OCI-LY3 (cell line): ENCODE results near the gene SRP9.

Source experiments
- CTCF ChIP-seq: fragments of 200-600, 300-600 bp; sonication (generic); IDR thresholded peaks from 2 replicates; pipeline ENCODE4 v1.5.1; 2014; ENCODE audit warnings: antibody characterized with exemption, low read length, low read depth
- EZH2phosphoT487 ChIP-seq: fragments of 200-600 bp; shearing (Covaris generic); IDR thresholded peaks from 2 replicates; pipeline ENCODE4 v1.6.1; 2018; ENCODE audit warnings: antibody characterized with exemption, mixed run types, low read depth

GRCh38 chr1:225736437-225737098 lies 41.1 kb upstream of the SRP9 start:
- no peak for TF ChIP-seq CTCF
- TF ChIP-seq EZH2phosphoT487, result no peak
